HFF-Myc (cell line): Measurements from ENCODE around the gene ANO1.

ENCODE experiments used
- DNase-seq: peaks from one replicate; pipeline ENCODE4 v3.0.0-alpha.2; 2011; ENCODE audit warnings: low read depth; ENCODE audit errors: extremely low read depth
- H3K4me3 ChIP-seq: replicated peaks from 2 replicates; pipeline ENCODE4 v1.5.1; 2011; ENCODE audit warnings: low read depth, mild to moderate bottlenecking, control low read depth, low read length
- CTCF ChIP-seq: IDR thresholded peaks from 2 replicates; pipeline ENCODE4 v1.5.1; 2012; ENCODE audit warnings: mild to moderate bottlenecking, low read depth, low read length, control low read depth; ENCODE audit errors: missing control alignments

Gene ANO1

DNA sequence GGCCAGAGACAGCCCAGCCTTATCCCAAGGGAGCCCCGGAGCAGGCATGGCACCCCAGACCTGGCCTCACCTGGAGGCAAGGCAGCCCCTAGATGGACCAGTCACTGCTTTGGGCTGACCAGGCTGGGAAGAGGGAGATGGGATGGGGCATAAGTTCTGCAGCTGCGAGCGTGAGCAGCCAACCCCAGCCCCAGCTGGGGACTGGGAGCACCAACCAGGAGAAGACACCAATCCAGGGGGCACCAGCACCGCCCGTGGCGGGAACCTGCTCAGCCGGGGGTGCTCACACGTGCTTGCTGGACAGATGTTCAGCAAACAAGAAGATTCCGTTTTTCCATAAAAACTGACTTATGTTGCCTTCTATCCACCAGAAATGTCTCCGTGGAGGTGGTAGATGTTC, 108.8 kb downstream of the ANO1 start:
- TF ChIP-seq CTCF: no peak
- no peak for DNase-seq
- H3K4me3 ChIP-seq: no peak overlapping the region

DNA sequence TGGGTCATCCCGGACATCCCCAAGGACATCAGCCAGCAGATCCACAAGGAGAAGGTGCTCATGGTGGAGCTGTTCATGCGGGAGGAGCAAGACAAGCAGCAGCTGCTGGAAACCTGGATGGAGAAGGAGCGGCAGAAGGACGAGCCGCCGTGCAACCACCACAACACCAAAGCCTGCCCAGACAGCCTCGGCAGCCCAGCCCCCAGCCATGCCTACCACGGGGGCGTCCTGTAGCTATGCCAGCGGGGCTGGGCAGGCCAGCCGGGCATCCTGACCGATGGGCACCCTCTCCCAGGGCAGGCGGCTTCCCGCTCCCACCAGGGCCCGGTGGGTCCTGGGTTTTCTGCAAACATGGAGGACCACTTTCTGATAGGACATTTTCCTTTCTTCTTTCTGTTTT, 109.7 kb downstream of the ANO1 start:
- H3K4me3 ChIP-seq: no peak overlapping the region
- DNase-seq: no peak
- no peak for TF ChIP-seq CTCF

DNA sequence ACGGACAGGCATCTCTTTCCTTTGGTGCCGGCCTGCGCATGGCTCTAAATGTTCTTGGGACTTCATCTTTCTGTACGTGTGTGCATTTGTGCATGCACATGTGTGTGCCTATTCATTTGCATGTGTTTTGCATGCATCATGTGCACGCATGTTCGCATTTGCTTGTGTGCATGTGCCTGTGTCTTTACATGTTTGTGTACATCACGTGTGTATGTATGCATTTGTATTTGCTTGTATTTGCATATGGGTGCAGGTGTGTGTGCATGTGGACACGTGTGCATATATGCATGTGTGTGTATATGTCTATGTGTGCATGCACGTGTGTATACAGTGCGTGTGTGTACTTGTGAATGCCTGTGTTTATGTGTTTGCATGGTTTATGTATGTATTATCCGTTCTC, 111.5 kb downstream of the ANO1 start:
- H3K4me3 ChIP-seq: no peak overlapping the region
- DNase-seq: no peak
- TF ChIP-seq CTCF: no peak

- TF ChIP-seq CTCF: peak; percentile 78
- DNase-seq: no peak
- H3K4me3 ChIP-seq: no peak overlapping the region
Measured at GRCh38 chr11:70191495-70192140, 113.5 kb downstream of the ANO1 start.

DNA sequence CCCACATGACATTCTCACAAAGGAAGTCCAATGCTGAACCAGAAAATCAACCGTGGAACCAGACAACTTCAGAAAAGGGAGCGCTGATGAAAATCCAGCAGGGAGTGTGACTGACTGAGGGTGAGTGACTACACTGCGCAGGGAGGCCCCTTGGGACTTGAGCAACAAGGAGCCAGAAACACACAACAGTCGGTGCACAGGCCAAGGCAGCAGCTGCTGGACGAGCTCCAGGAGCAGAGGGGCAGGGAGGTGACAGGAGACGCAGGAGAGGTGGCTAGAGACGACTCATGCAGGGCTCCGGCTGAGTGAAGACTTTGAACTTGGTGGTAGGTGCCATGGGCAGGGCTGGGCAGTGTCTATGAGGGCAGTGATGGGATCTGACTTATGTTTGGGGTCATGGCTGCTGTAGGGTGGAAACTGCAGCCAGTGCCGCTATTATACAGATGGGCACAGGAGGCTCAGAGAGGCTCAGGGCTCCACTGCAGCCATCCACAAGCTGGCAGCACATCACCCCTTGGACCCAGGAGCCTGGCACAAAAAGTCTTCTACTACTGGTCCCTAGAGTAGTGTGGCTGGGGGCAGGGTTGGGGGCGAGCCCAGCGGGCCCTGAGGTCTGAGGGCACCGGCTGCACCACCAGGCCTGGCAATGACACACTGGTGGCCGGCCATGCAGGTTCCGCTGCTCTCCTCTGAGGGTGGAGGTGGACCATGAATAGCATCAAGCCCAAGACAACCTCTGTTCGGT, 114.7 kb downstream of the ANO1 start:
- H3K4me3 ChIP-seq: no peak overlapping the region
- DNase-seq: no peak
- TF ChIP-seq CTCF: no peak

DNA sequence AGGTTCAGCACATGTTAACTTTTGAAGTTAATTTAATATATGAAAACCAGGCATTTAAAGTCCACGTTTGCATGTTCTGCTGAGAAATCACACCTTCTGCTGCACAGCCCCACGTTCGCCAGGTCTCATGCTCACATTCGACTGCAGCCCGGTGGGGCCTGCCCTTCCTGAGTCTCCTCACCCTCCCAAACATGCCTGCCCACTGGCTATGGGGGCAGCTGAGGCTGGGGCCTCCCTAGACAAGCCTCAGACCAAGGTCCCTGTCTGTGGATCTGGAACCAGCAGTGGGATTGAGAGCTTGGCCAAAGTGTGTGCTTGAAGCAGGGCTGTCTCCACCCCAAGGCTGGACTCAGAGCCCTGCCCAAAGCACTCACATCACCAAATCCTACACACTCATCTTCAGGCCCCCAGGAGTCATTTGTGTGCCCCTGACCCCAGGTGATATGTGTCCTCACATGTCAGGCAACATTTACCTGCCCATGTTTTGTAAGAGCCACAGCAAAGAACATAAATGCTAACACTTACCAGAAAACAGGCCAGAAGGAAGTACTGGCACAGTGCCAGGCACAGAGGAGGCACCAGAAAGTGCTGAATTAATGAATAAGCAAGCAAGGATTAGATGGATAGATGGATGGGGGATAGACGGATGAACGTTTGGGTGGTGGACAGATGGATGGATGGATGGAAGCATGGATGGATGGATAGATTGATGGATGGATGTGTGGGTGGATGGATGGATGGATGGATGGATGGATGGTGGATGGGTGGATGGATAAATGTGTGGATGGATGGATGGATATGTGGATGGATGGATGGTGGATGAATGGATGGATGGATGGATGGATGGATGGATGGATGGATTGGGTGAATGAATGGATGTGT, 115.5 kb downstream of the ANO1 start:
- no peak for TF ChIP-seq CTCF
- DNase-seq: no peak
- H3K4me3 ChIP-seq: no peak overlapping the region
